Measurements from ENCODE around the gene SREBF2. TPM values are rescaled to one million over a fixed set of nuclear protein-coding genes. Genes with fewer than 3 reads are reported as not detected.

The SREBF2 gene
- total and polyA plus RNA-seq, 2 donors from 2014 or later = 49.2 to 71.4 TPM

DNA sequence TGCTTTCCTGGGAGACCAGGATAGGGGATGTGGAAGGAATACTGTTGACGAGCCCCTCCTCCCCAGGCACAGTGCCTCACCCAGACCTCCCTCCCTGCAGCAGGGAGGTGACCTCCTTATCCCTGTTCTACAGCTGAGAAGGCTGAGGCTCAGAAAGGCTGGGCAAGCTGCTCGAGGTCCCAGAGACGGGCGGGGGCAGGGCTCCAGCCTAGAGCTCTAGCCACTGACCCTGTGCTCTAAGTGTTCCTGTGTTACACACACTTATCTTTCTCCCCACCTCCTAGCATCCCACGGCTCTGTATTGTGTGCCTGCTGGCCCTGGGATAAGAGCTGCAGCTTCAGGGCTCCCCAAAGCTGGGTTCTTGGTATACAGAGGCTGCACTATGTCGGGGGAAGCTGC, 24.5 kb upstream of the SREBF2 start:
- intact Hi-C loops (cut with DNase I) = no loop called here
- no peak for FAIRE-seq
- peak in 1 of 5 donors; percentile 19 for DNase-seq
- H3K36me3 ChIP-seq (ENCODE audit: control insufficient read depth in 2 of 3, insufficient read depth in 3 of 3, low read length in 3 of 3) = peaks cover 0 to 4% (median 2%) of the 10 kb centered on the region in 3 donors
- no peak overlapping the region for H3K9ac ChIP-seq (ENCODE audit: low read length in 3 of 3)
- no peaks in the 10 kb centered on the region for H3K27me3 ChIP-seq (ENCODE audit: control insufficient read depth, insufficient read depth, low read length)
- no peaks in the 10 kb centered on the region for H3K4me1 ChIP-seq (ENCODE audit: control insufficient read depth in 2 of 3, insufficient read depth in 2 of 3, low read depth in 1 of 3, low read length in 3 of 3)
- no peak overlapping the region for H3K4me3 ChIP-seq (ENCODE audit: low read length in 3 of 3)
- TF ChIP-seq, protein P1, sequence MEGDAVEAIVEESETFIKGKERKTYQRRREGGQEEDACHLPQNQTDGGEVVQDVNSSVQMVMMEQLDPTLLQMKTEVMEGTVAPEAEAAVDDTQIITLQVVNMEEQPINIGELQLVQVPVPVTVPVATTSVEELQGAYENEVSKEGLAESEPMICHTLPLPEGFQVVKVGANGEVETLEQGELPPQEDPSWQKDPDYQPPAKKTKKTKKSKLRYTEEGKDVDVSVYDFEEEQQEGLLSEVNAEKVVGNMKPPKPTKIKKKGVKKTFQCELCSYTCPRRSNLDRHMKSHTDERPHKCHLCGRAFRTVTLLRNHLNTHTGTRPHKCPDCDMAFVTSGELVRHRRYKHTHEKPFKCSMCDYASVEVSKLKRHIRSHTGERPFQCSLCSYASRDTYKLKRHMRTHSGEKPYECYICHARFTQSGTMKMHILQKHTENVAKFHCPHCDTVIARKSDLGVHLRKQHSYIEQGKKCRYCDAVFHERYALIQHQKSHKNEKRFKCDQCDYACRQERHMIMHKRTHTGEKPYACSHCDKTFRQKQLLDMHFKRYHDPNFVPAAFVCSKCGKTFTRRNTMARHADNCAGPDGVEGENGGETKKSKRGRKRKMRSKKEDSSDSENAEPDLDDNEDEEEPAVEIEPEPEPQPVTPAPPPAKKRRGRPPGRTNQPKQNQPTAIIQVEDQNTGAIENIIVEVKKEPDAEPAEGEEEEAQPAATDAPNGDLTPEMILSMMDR (IDR thresholded peaks at IDR 0.05; ENCODE audit: borderline replicate concordance, extremely low read depth, insufficient read depth) = no peak
- H3K9me3 ChIP-seq (ENCODE audit: control insufficient read depth in 2 of 3, insufficient read depth in 1 of 3, low read length in 3 of 3) = no peaks in the 10 kb centered on the region
- H3K27ac ChIP-seq (ENCODE audit: low read depth in 2 of 2, low read length in 2 of 2) = no peak overlapping the region

DNA sequence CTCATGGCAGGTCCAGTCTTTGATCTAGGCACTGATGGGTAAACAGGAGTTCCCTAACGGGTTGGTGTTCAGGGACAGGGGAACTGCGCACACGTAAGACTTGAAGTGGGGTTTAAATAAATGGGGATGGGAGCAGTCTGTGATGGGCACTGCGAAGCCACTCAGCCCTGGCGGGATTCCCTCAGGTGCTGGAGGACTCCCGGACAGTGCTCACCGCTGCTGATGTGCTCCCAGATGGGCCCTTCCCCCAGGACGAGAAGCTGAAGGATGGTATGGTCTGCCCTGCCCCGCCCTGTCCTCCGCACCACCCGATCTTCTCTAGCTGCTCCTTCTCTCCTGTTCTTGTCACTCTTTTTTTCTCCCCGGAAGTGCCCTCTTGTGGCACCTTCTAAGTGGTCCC, 22.9 kb upstream of the SREBF2 start:
- FAIRE-seq (no peak), DNase-seq (no peak)
- Histone ChIP-seq H3K4me3 (ENCODE audit: low read length in 3 of 3) (no peak overlapping the region), H3K9me3 (ENCODE audit: control insufficient read depth in 2 of 3, insufficient read depth in 1 of 3, low read length in 3 of 3) (no peaks in the 10 kb centered on the region), H3K4me1 (ENCODE audit: control insufficient read depth in 2 of 3, insufficient read depth in 2 of 3, low read depth in 1 of 3, low read length in 3 of 3) (no peaks in the 10 kb centered on the region), H3K9ac (ENCODE audit: low read length in 3 of 3) (no peak overlapping the region), H3K27ac (ENCODE audit: low read depth in 2 of 2, low read length in 2 of 2) (no peak overlapping the region), H3K27me3 (ENCODE audit: control insufficient read depth, insufficient read depth, low read length) (no peaks in the 10 kb centered on the region), H3K36me3 (ENCODE audit: control insufficient read depth in 2 of 3, insufficient read depth in 3 of 3, low read length in 3 of 3) (peaks cover 0 to 5% (median 4%) of the 10 kb centered on the region in 3 donors)
- TF ChIP-seq, protein P1 (IDR thresholded peaks at IDR 0.05; ENCODE audit: borderline replicate concordance, extremely low read depth, insufficient read depth) = no peak
- intact Hi-C loops (cut with DNase I) = no loop called here

DNA sequence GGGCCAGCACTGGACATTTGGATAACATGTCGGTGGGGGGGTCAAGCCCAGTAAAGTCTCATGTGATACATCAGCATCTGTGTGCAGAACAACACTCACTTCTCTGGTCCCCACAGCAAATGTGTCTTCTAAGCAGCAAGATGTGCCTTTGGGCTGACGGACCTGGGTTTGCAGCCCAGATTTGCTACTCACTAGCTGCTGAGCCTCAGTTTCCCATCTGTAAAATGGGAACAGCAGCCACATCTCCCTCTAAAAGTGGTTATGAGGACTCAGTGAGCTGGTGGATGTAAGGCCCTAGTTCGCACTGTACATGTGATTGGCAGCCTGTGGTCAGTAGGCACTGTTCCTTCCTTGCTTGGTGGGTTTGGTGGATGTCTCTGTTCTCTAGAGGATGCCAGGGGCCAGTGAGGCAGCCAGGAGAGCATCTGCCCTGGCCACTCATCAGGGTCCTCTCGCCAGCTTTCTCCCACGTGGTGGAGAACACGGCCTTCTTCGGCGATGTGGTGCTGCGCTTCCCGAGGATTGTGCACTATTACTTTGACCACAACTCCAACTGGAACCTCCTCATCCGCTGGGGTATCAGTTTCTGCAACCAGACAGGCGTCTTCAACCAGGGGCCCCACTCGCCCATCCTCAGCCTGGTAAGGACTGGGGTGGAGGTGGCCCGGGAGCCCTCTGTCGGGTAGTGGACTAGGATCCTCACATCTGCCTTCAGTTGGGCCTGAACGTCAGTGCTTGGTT, 19.9 kb upstream of the SREBF2 start:
- Histone ChIP-seq H3K9ac (ENCODE audit: low read length in 3 of 3) (no peak overlapping the region), H3K27ac (ENCODE audit: low read depth in 2 of 2, low read length in 2 of 2) (no peak overlapping the region), H3K9me3 (ENCODE audit: control insufficient read depth in 2 of 3, insufficient read depth in 1 of 3, low read length in 3 of 3) (no peaks in the 10 kb centered on the region), H3K36me3 (ENCODE audit: control insufficient read depth in 2 of 3, insufficient read depth in 3 of 3, low read length in 3 of 3) (peaks cover 0 to 10% (median 6%) of the 10 kb centered on the region in 3 donors), H3K4me1 (ENCODE audit: control insufficient read depth in 2 of 3, insufficient read depth in 2 of 3, low read depth in 1 of 3, low read length in 3 of 3) (no peaks in the 10 kb centered on the region), H3K4me3 (ENCODE audit: low read length in 3 of 3) (no peak overlapping the region), H3K27me3 (ENCODE audit: control insufficient read depth, insufficient read depth, low read length) (no peaks in the 10 kb centered on the region)
- FAIRE-seq (no peak), DNase-seq (no peak)
- intact Hi-C loops (cut with DNase I) = no loop called here
- TF ChIP-seq, protein P1 (IDR thresholded peaks at IDR 0.05; ENCODE audit: borderline replicate concordance, extremely low read depth, insufficient read depth) = no peak

Data from kidney (tissue), 14 donors.